Endothelial cell of umbilical vein (primary cell): ENCODE data around the gene C5orf15. TPM values are rescaled to one million over a fixed set of nuclear protein-coding genes. Genes with fewer than 3 reads are reported as not detected.

Source experiments
- BruUV-seq: library from RNA; stranded (reverse); fragments of 400-500 nt; replicated peaks from 2 replicates; lab custom pipeline; 2021; lab: Mats Ljungman, UMichigan
- CTCF ChIA-PET: fragments of 300-600, 350-600 bp; sonication (Branson Sonifier 250); formaldehyde crosslinking; loops from one replicate; lab custom pipeline; 2021; ENCODE audit warnings: antibody characterized with exemption, inconsistent platforms; lab: Charles Lee
- POLR2A ChIA-PET: fragments of 300-600, 350-600 bp; sonication (Branson Sonifier 250); formaldehyde crosslinking; loops from one replicate; lab custom pipeline; 2021; ENCODE audit warnings: antibody characterized with exemption, inconsistent platforms; lab: Charles Lee
- DNase-seq: peaks from one replicate; pipeline ENCODE4 v3.0.0-alpha.2; 2011; ENCODE audit warnings: low read depth, low spot score
- FAIRE-seq: peaks from 2 replicates; lab custom pipeline; 2011; peaks lifted over from hg19 to GRCh38; lab: Jason Lieb, UNC
- H2AFZ ChIP-seq: 2 replicates; pipeline ENCODE4 v1.6.0; 2012; ENCODE audit warnings: low read depth, low read length, control low read depth, inconsistent platforms
- H3K27ac ChIP-seq: 2 replicates; pipeline ENCODE4 v1.5.1; 2011; ENCODE audit warnings: low read depth, mild to moderate bottlenecking, control low read depth, low read length, moderate library complexity; ENCODE audit not compliant: insufficient read depth
- H3K27me3 ChIP-seq, 2 experiments: 2 replicates each; pipeline versions ENCODE4 v1.6.0 to v1.6.1; 2011; ENCODE audit warnings: low read length in 2 of 2, mixed read lengths in 1 of 2; ENCODE audit not compliant: control insufficient read depth in 2 of 2, insufficient read depth in 2 of 2
- H3K36me3 ChIP-seq, 2 experiments: 2 replicates in 1 of 2; 3 replicates in 1 of 2; pipeline ENCODE4 v1.5.1; 2011; ENCODE audit warnings: low read length in 2 of 2, mild to moderate bottlenecking in 1 of 2, moderate library complexity in 1 of 2; ENCODE audit not compliant: control insufficient read depth in 2 of 2, insufficient read depth in 2 of 2; ENCODE audit errors: extremely low read depth in 1 of 2
- H3K4me1 ChIP-seq: 3 replicates; pipeline ENCODE4 v1.5.1; 2011; ENCODE audit warnings: mild to moderate bottlenecking, low read length; ENCODE audit not compliant: control insufficient read depth, insufficient read depth; ENCODE audit errors: extremely low read depth
- H3K4me2 ChIP-seq: 2 replicates; pipeline ENCODE4 v1.6.1; 2011; ENCODE audit warnings: low read length, control low read depth, mixed read lengths; ENCODE audit not compliant: insufficient read depth
- H3K4me3 ChIP-seq, 3 experiments: fragments of 200-600 bp in 1 of 3; sonication (generic), shearing (Covaris generic) in 1 of 3; replicated peaks in 1 of 3; 2 replicates each; pipeline ENCODE4 v1.5.1; 2011 to 2016; ENCODE audit warnings: control low read depth in 3 of 3, low read length in 3 of 3, mild to moderate bottlenecking in 2 of 3, inconsistent platforms in 1 of 3, low read depth in 1 of 3, moderate library complexity in 1 of 3; ENCODE audit not compliant: insufficient read depth in 1 of 3
- H3K79me2 ChIP-seq: 2 replicates; pipeline ENCODE4 v1.6.0; 2012; ENCODE audit warnings: low read length, inconsistent platforms; ENCODE audit not compliant: control insufficient read depth, insufficient read depth
- H3K9ac ChIP-seq: replicated peaks from 2 replicates; pipeline ENCODE3; 2011; ENCODE audit warnings: low read length, control low read depth; ENCODE audit not compliant: insufficient read depth; ENCODE audit errors: extremely low read depth
- H3K9me1 ChIP-seq: replicated peaks from 3 replicates; pipeline ENCODE4 v1.6.0; 2011; ENCODE audit warnings: mild to moderate bottlenecking, low read length; ENCODE audit not compliant: control insufficient read depth, insufficient read depth; ENCODE audit errors: extremely low read depth
- H3K9me3 ChIP-seq: replicated peaks from 2 replicates; pipeline ENCODE4 v1.5.1; 2012; ENCODE audit warnings: low read length, inconsistent platforms; ENCODE audit not compliant: control insufficient read depth, insufficient read depth
- H4K20me1 ChIP-seq: replicated peaks from 2 replicates; pipeline ENCODE3; 2011; ENCODE audit warnings: mild to moderate bottlenecking, low read length; ENCODE audit not compliant: control insufficient read depth, insufficient read depth; ENCODE audit errors: extremely low read depth
- EZH2 ChIP-seq: IDR thresholded peaks from 2 replicates; pipeline ENCODE4 v1.6.1; 2012; ENCODE audit warnings: borderline replicate concordance, low read depth, mild to moderate bottlenecking, moderate library complexity, low read length, inconsistent platforms; ENCODE audit not compliant: severe bottlenecking
- FOS ChIP-seq: IDR thresholded peaks from 2 replicates; pipeline ENCODE4 v1.6.1; 2011; ENCODE audit warnings: mild to moderate bottlenecking, low read length, moderate library complexity, borderline replicate concordance; ENCODE audit not compliant: insufficient read depth
- GATA2 ChIP-seq: IDR thresholded peaks from 2 replicates; pipeline ENCODE4 v1.7.0; 2011; ENCODE audit warnings: low read depth, mild to moderate bottlenecking, moderate library complexity, mixed read lengths, low read length; ENCODE audit not compliant: insufficient read length, insufficient read depth
- JUN ChIP-seq: IDR thresholded peaks from 2 replicates; pipeline ENCODE4 v1.6.1; 2011; ENCODE audit warnings: borderline replicate concordance, low read depth; ENCODE audit not compliant: insufficient read length, insufficient read depth
- MYC ChIP-seq: IDR thresholded peaks from one replicate; pipeline ENCODE4 v1.6.1; 2011; ENCODE audit warnings: mild to moderate bottlenecking, low read depth, low read length
- POLR2A ChIP-seq: IDR thresholded peaks from 2 replicates; pipeline ENCODE4 v1.6.1; 2012; ENCODE audit warnings: low read depth, mild to moderate bottlenecking, control low read depth, low read length
- POLR2AphosphoS5 ChIP-seq: IDR thresholded peaks from 2 replicates; pipeline ENCODE4 v1.6.1; 2012; ENCODE audit warnings: low read depth, mild to moderate bottlenecking, control low read depth, low read length, moderate library complexity; ENCODE audit not compliant: insufficient read depth
- dilution Hi-C: fragments of 300-500 bp; cut with MboI; formaldehyde crosslinking; loops from one replicate; pipeline ENCODE4 v1.15.0; 2019; ENCODE audit warnings: low sequenced_read_pairs; ENCODE audit not compliant: extremely low pct_ligation_motif_present
- intact Hi-C: fragments of 100-400 bp; cut with micrococcal nuclease; formaldehyde crosslinking; loops from one replicate; pipeline ENCODE4 v1.10.0; 2022
- polyA plus RNA-seq, 4 experiments: library from polyadenylated mRNA; depleted of rRNA in 3 of 4; stranded (reverse) in 3 of 4; unstranded in 1 of 4; fragments of >200 nt; gene quantifications; 2 replicates each; pipeline versions ENCODE4 v1.2.1 to v1.2.3, GENCODE V29; 2011 to 2012; ENCODE audit warnings: missing spikeins in 1 of 4
- total RNA-seq: library from RNA; stranded (reverse); gene quantifications from 2 replicates; pipeline ENCODE4 v1.2.3, GENCODE V29; 2021
- TF ChIP-seq, protein P1 (sequence below), 2 donors: IDR thresholded peaks; 1 replicate in 1 of 2; 2 replicates in 1 of 2; pipeline ENCODE4 v1.5.1; 2011; ENCODE audit warnings: low read length in 2 of 2, mild to moderate bottlenecking in 2 of 2, moderate library complexity in 2 of 2, control low read depth in 1 of 2, inconsistent platforms in 1 of 2, low read depth in 1 of 2; ENCODE audit not compliant: insufficient read depth in 1 of 2; ENCODE audit errors: extremely low read depth in 1 of 2
- TF ChIP-seq, protein P2 (sequence below): IDR thresholded peaks from 2 replicates; pipeline ENCODE4 v1.6.1; 2011; ENCODE audit not compliant: insufficient read depth, insufficient read length

C5orf15 gene
- total and polyA plus RNA-seq, 2 donors (not counting 3 experiments of a cell fraction or from before 2014, with no cell fraction given), result 25.3 to 45.4 TPM

DNA sequence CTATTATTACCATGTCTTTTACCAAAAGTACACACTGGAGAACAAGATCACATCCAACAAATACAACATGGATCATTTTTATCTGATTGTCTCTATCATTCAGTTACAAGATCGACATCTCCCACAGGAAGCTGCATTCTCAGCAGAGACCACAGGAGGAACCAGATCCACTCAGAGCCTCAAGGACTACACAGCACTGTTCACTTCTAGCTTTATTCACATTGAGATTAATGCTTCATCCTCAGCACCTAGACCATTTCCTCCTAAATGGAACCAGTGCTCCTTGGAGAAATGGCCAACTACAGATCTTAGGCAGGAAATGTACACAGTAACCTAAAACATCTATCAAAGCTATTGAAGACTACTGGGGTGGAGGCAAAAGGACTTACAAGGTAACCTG is 13.3 kb upstream of the C5orf15 start:
- no peaks in the 10 kb centered on the region for H3K9me3 ChIP-seq
- ChIA-PET CTCF (interaction anchor here (0.6 to 1.5 kb wide), 4 partner anchors 9 to 23 kb away, joined by 4 to 5 read pairs (median 4); partner anchors contain the start of gene VDAC1), POLR2A (interaction anchor here (0.7 kb wide), 1 partner anchor 13 kb away, joined by 6 read pairs; no protein-coding TSS in a partner anchor)
- DNase-seq (no peak), FAIRE-seq (no peak)
- no TSS peak for BruUV-seq
- H3K9me1 ChIP-seq, result no peaks in the 10 kb centered on the region
- H3K36me3 ChIP-seq, result peaks cover 16 to 27% of the 10 kb centered on the region in 2 experiments
- no peak overlapping the region for H3K27ac ChIP-seq
- TF ChIP-seq FOS (no peak), MYC (no peak), GATA2 (no peak)
- TF ChIP-seq, protein P1, sequence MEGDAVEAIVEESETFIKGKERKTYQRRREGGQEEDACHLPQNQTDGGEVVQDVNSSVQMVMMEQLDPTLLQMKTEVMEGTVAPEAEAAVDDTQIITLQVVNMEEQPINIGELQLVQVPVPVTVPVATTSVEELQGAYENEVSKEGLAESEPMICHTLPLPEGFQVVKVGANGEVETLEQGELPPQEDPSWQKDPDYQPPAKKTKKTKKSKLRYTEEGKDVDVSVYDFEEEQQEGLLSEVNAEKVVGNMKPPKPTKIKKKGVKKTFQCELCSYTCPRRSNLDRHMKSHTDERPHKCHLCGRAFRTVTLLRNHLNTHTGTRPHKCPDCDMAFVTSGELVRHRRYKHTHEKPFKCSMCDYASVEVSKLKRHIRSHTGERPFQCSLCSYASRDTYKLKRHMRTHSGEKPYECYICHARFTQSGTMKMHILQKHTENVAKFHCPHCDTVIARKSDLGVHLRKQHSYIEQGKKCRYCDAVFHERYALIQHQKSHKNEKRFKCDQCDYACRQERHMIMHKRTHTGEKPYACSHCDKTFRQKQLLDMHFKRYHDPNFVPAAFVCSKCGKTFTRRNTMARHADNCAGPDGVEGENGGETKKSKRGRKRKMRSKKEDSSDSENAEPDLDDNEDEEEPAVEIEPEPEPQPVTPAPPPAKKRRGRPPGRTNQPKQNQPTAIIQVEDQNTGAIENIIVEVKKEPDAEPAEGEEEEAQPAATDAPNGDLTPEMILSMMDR (IDR thresholded peaks at IDR 0.05; ENCODE audit: extremely low read depth in 1 of 2, insufficient read depth in 1 of 2, low read depth in 1 of 2, low read length in 2 of 2), result peak in 1 of 2 donors; percentile 4
- H3K4me2 ChIP-seq, result no peak overlapping the region
- H3K4me3 ChIP-seq, result no peak overlapping the region
- dilution Hi-C loops (no loop called here), intact Hi-C loops (no loop called here)
- peaks cover 2% of the 10 kb centered on the region for H4K20me1 ChIP-seq
- peaks cover 47% of the 10 kb centered on the region for H3K79me2 ChIP-seq
- H2AFZ ChIP-seq, result no peak overlapping the region
- H3K27me3 ChIP-seq, result no peaks in the 10 kb centered on the region
- H3K4me1 ChIP-seq, result no peaks in the 10 kb centered on the region
- no peak overlapping the region for H3K9ac ChIP-seq

DNA sequence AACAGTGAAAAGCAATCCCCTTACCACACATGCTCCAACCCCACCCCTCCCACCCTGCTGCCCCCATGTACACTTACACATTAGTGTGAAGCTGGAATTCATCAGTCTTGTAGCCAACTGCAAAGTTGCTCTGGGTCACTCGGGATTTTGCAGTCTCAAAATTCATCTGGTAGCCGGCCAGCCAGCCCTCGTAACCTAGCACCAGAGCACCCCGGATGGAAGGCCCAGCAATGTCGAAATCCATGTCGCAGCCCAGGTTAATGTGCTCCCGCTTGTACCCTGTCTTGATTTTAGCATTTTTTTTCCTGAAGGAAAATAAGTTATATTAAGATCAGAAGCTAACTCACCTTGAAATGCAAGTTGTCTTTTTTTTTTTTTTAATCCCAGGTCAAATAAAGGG is 12.2 kb upstream of the C5orf15 start:
- dilution Hi-C loops (no loop called here), intact Hi-C loops (no loop called here)
- Histone ChIP-seq H3K27ac (no peak overlapping the region), H2AFZ (no peak overlapping the region), H3K36me3 (peaks cover 16 to 25% of the 10 kb centered on the region in 2 experiments), H3K4me2 (no peak overlapping the region), H3K4me3 (no peak overlapping the region), H4K20me1 (peaks cover 2% of the 10 kb centered on the region), H3K79me2 (peaks cover 40% of the 10 kb centered on the region), H3K27me3 (no peaks in the 10 kb centered on the region), H3K4me1 (no peaks in the 10 kb centered on the region), H3K9me3 (no peaks in the 10 kb centered on the region), H3K9ac (no peak overlapping the region), H3K9me1 (no peaks in the 10 kb centered on the region)
- no TSS peak for BruUV-seq
- TF ChIP-seq, protein P1 (IDR thresholded peaks at IDR 0.05; ENCODE audit: extremely low read depth in 1 of 2, insufficient read depth in 1 of 2, low read depth in 1 of 2, low read length in 2 of 2), result no peak
- TF ChIP-seq GATA2, result no peak
- TF ChIP-seq, protein P2, sequence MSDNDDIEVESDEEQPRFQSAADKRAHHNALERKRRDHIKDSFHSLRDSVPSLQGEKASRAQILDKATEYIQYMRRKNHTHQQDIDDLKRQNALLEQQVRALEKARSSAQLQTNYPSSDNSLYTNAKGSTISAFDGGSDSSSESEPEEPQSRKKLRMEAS, result no peak
- no peak for TF ChIP-seq JUN
- TF ChIP-seq FOS, result no peak
- no peak for TF ChIP-seq MYC
- no peak for TF ChIP-seq POLR2AphosphoS5
- TF ChIP-seq EZH2, result no peak
- TF ChIP-seq POLR2A, result no peak
- FAIRE-seq, result no peak
- CTCF ChIA-PET, result interaction anchor here (1.2 to 1.5 kb wide), 3 partner anchors 8 to 226 kb away, joined by 4 to 6 read pairs (median 4); no protein-coding TSS in a partner anchor
- POLR2A ChIA-PET, result no interaction called here
- DNase-seq, result no peak
